Stimulated activated naive CD8-positive, alpha-beta T cell treated with anti-CD3 and anti-CD28 coated beads, Interleukin-15, amount 100 ng/mL, for 72 hours (primary cell): ENCODE measurements around the gene HAAO.

Source experiments
- ATAC-seq: fragments of 150-1000 bp; cut with Tn5 transposase; 2 replicates; pipeline ENCODE4 v1.10.0; 2021; ENCODE audit warnings: mild to moderate bottlenecking, moderate library complexity
- DNase-seq, 2 donors: peaks; one replicate each; pipeline ENCODE4 v3.0.0; 2021 to 2022
- H3K27ac Mint-ChIP-seq, 2 donors: one replicate each; pipeline ENCODE4 v1.8.0; 2022; ENCODE audit warnings: mild to moderate bottlenecking in 2 of 2, mixed read lengths in 2 of 2, moderate library complexity in 2 of 2
- H3K27me3 Mint-ChIP-seq: one replicate; pipeline ENCODE4 v1.8.0; 2022; ENCODE audit warnings: mixed read lengths
- H3K4me1 Mint-ChIP-seq: one replicate; pipeline ENCODE4 v1.8.0; 2022; ENCODE audit warnings: mild to moderate bottlenecking, mixed read lengths
- H3K4me3 Mint-ChIP-seq, 2 donors: one replicate each; pipeline ENCODE4 v1.8.0; 2022; ENCODE audit warnings: mild to moderate bottlenecking in 2 of 2, mixed read lengths in 2 of 2, moderate library complexity in 1 of 2
- H3K9me3 Mint-ChIP-seq, 2 donors: one replicate each; pipeline ENCODE4 v1.8.0; 2022; ENCODE audit warnings: mixed read lengths in 2 of 2

Gene HAAO

DNA sequence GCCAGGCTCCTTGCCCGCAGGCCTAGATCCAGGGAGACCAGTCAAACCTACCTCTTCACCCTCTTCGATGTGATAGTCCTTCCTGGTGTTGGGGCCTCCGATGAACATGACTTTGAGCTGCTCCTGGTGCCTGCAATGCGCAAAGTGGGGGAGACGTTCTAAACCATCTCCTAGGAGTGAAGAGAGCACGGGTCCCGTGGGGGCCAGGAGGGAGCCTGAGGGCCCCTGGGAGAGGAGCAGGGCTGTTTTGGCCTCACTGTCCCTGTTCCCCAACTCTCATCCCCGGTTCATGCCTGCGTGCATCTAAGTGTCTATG is 3.9 kb downstream of the HAAO start:
- DNase-seq: no peak
- ATAC-seq: no peak
- H3K4me1 Mint-ChIP-seq: peaks cover 40% of the 10 kb centered on the region
- H3K27me3 Mint-ChIP-seq: peaks cover 35% of the 10 kb centered on the region
- no peaks in the 10 kb centered on the region for H3K9me3 Mint-ChIP-seq
- H3K4me3 Mint-ChIP-seq: no peak overlapping the region
- H3K27ac Mint-ChIP-seq: peak overlapping the region in 1 of 2 donors; percentile 40

DNA sequence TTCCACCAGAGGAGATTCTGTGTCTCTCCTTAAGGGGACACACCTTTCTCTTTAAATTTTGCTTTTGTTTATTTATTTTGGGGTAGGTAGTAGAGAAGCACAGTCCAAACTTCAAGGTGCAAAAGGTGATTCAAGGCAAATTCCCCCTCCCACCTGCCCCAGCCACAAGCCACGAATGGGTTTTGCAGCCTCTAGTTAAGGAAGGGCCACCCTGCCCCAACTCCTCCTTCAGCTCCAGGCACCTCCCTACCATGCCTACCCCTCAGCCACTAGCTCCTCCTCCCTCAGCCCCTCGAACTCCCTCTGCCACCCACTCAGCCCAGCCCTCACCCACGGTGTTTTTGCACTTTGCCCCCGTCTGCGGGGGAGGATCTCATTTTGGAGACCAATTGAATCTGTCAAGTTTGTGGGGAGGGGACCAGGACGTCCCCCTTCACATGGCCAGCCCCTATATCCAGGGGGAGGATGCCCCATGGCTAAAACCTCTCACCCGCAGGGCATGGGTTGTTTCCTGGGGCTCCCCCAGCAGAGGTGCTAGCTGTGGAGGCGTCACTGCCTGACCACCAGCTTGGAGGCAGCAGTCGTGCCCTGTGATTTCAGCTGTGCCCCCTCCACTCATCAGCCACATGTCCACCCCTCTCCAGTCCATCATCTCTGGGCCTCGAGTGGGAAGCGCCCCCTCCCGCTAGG is 4.5 kb downstream of the HAAO start:
- H3K4me3 Mint-ChIP-seq: peak overlapping the region; percentile 3 to 9
- no peaks in the 10 kb centered on the region for H3K9me3 Mint-ChIP-seq
- H3K27ac Mint-ChIP-seq: no peak overlapping the region
- peak; percentile 64 for ATAC-seq
- peak in 1 of 2 donors; percentile 29 for DNase-seq
- H3K27me3 Mint-ChIP-seq: peaks cover 30% of the 10 kb centered on the region
- peaks cover 35% of the 10 kb centered on the region for H3K4me1 Mint-ChIP-seq

DNA sequence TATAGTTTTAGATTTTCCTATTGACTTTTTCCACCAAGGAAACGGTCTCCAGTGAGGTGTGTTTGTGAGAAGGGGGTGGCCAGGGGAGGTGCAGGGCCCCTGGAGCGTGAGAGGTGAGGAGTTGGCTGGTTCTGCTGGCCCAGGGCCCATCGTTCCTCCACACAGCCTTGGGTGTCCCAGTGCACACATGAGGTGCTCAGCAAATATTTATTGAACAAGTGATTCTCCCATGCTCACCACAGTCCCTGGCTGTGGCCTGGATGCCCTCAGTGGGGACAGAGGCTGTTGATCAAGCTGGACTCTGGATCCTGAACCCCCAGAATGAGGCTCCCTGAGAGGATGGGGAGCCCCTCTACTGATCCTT is 5.0 kb downstream of the HAAO start:
- Mint-ChIP-seq H3K27me3 (peaks cover 29% of the 10 kb centered on the region), H3K27ac (no peak overlapping the region), H3K4me1 (peaks cover 34% of the 10 kb centered on the region), H3K9me3 (no peaks in the 10 kb centered on the region), H3K4me3 (no peak overlapping the region)
- DNase-seq: no peak
- peak; percentile 2 for ATAC-seq

DNA sequence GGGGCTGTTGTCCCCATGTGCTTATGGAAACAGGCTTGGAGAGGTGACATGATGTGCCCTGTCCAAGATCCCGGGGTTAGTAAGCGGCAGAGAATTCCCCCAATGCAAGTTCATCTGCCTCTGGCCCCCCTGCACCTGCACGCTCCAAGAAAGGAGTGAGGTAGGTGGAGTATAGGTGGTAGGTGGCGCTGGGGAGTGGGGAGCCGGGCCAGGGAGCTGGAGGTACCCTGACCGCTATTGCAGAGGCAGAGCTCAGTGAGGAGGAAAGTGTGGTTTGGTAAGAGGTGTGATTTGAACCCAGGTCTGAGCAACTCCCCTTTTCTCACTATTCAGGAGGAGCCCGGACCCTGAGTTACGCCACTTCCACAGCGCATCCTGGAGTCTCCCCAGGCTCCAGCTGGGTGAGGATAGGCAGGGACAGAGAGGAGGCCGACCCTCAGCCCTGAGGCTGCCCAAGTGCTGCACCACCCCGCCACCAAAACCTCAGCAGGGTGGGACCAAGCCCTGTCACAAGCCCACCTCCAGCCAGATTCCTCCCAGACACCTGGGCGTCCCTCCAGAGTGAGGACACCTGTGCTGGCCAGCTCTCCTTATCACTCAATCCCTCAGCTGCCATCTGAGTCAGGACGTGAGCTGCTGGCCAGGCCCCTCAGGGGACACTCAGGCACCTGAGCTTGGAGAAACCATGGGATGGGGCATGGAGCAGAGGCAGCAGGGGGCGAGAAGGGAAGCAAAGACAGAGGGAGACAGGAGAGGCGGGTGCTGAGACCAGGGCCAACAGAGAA is 5.6 kb downstream of the HAAO start:
- no peaks in the 10 kb centered on the region for H3K9me3 Mint-ChIP-seq
- peaks cover 22% of the 10 kb centered on the region for H3K27me3 Mint-ChIP-seq
- H3K4me1 Mint-ChIP-seq: peaks cover 29% of the 10 kb centered on the region
- DNase-seq: no peak
- H3K27ac Mint-ChIP-seq: peak overlapping the region in 1 of 2 donors; percentile 43
- H3K4me3 Mint-ChIP-seq: no peak overlapping the region
- no peak for ATAC-seq

DNA sequence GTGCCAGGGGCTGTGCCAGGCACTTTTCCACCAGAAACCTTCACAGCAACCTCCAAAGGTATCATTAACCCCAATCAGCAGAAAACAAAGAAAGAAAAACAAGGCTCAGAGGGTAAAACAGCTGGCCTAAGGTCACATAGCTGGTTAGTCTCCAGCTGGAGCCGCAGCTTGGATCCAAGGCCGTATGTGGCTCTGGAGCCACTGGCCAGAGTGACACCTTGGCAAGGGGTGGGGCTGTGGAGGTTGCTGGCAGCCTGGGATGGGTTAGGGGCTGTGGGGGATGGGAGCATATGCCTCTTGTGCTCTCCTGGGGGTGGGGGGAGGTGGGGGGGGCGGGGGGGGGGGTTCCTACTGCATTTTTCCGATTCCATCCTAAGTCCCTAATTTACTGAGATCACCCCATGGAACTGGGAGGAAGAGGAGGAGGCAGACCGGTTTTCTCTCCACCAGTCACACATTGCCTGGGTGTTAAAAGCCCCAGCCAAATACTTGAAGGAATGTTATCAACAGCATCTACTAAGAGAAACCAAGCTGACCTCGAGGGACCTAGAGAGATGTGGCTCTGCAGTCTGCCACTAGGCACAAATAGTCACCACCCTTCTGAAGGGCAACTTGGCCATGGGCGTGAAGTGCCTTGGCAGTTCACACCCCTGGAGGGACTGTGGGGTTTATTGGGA is 8.0 kb downstream of the HAAO start:
- DNase-seq: no peak
- H3K4me3 Mint-ChIP-seq: no peak overlapping the region
- no peaks in the 10 kb centered on the region for H3K9me3 Mint-ChIP-seq
- no peak overlapping the region for H3K27ac Mint-ChIP-seq
- H3K4me1 Mint-ChIP-seq: peaks cover 20% of the 10 kb centered on the region
- no peak for ATAC-seq
- no peaks in the 10 kb centered on the region for H3K27me3 Mint-ChIP-seq

DNA sequence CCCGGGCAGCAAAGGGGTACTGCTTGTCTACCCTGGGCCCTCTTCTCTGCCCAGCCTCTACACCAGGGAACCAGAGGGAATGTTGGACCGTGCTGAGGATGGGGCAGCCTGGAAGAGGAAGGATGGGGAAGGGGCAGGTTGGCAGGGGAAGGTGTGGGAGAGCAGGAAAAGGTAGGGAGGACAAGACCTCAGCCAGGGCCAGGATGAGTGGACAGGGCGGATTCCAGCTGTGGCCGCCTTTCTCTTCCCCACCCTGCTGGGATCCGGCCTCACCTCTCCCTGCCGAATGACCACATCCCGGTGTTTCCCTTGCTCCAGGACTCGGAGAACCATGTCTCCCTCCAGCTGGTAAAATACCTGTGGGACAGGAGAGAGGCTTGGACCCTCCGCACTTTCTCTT is 8.9 kb downstream of the HAAO start:
- ATAC-seq (no peak), DNase-seq (no peak)
- H3K27ac Mint-ChIP-seq: no peak overlapping the region
- H3K9me3 Mint-ChIP-seq: no peaks in the 10 kb centered on the region
- no peak overlapping the region for H3K4me3 Mint-ChIP-seq
- no peaks in the 10 kb centered on the region for H3K27me3 Mint-ChIP-seq
- peaks cover 18% of the 10 kb centered on the region for H3K4me1 Mint-ChIP-seq

DNA sequence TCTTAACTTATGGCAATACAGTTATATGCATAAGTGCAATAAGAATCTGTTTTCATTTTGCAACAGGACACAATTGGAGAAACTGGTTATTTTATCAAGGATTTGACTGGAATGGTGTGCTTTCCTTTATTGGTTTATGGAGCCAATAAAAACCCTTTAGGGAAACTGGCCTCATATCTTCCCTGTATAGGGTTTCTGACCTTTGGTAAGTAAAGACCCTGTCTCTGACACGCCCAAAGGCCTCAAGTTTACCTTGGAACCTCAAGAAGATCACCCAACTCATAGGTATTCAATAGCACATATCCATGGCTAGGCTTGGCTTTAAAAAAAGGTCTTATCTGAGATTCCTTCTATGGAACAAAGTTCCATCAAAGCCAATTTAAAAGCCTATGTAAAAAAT is 11.2 kb downstream of the HAAO start:
- Mint-ChIP-seq H3K4me1 (peaks cover 11% of the 10 kb centered on the region), H3K27me3 (no peaks in the 10 kb centered on the region), H3K4me3 (no peak overlapping the region), H3K9me3 (peaks cover 8 to 9% of the 10 kb centered on the region in 2 donors), H3K27ac (no peak overlapping the region)
- ATAC-seq (no peak), DNase-seq (no peak)

DNA sequence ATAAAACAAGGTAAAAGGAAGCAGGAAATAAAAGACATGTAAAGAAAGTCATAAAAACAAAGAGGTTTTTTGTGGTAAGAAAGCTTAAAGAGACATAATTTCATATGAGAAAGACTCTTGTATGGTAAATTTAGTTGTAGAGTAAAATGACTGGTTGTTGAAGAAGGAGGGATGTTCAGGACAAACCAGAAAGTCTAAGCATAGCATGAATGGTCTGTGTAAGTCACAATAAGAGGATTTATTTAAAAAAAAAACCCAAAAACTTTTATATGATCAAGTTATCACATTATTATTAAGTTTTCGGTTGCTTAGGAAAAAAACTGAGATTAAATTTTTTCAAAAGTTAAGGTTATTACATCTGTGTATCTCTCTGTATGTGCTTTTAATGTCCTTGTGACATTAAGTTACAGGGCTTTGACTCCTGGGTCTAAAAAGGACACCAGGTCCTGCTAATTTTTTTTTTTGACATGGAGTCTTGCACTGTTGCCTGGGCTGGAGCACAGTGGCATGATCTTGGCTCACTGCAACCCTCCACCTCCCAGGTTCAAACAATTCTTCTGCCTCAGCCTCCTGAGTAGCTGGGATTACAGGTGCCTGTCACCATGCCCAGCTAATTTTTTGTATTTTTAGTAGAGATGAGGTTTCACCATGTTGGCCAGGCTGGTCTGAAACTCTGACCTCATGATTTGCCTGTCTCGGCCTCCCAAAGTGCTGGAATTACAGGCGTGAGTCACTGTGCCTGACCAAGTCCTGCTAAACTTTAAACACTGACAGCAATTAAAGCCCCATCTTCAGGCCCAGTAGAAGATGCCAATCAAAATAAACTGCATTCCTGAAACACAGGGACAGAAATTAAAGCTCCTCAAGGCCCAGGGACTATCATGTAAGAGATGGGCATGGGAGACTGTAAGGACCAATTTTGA is 14.2 kb downstream of the HAAO start:
- ATAC-seq (no peak), DNase-seq (no peak)
- Mint-ChIP-seq H3K4me1 (peaks cover 35% of the 10 kb centered on the region), H3K27ac (no peak overlapping the region), H3K4me3 (no peak overlapping the region), H3K9me3 (peaks cover 8 to 9% of the 10 kb centered on the region in 2 donors), H3K27me3 (no peaks in the 10 kb centered on the region)

DNA sequence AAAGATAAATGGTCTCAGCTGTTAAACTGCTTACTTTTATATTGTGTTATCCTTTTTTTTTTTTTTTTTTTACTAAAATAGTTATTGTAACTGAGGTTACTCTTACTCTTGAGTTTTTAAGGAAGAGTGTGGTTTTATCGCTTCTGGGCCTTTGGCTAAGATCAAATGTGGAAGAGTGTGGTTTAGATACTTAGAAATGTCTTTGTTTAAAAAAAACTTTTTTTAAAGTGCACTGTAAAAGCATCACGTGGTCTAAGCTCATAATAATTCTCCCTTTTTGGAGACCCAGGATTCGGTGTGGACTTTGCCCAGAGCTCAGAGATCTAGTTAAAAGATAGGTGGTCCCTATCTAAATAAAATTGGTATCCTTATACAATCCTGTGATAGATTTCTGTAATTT is 16.6 kb downstream of the HAAO start:
- Mint-ChIP-seq H3K4me1 (peaks cover 35% of the 10 kb centered on the region), H3K9me3 (peaks cover 8 to 9% of the 10 kb centered on the region in 2 donors), H3K27ac (peak overlapping the region in 1 of 2 donors; percentile 65), H3K27me3 (no peaks in the 10 kb centered on the region), H3K4me3 (peak overlapping the region; percentile 46 to 53)
- ATAC-seq (no peak), DNase-seq (no peak)

DNA sequence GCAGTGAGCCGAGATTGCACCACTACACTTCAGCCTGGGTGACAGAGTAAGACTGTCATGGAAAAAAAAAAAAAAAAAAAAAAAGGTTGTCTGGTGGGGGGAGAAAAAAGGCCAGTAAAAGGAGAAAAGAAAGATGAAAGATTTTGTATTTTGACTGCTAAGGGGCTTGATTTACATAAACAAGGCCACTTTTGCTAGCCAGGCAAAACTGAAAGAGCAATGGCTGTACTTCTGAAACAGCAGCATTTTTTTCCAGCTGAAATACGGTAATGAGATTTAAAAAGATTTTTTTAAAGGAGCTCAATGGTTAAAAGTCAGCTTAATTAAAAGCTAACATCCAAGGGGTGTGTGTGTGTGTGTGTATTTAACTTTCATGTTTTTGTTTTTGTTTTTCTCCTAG is 17.2 kb downstream of the HAAO start:
- no peaks in the 10 kb centered on the region for H3K27me3 Mint-ChIP-seq
- H3K9me3 Mint-ChIP-seq: peaks cover 8 to 9% of the 10 kb centered on the region in 2 donors
- DNase-seq (no peak), ATAC-seq (no peak)
- peak overlapping the region in 1 of 2 donors; percentile 37 for H3K27ac Mint-ChIP-seq
- H3K4me1 Mint-ChIP-seq: peaks cover 35% of the 10 kb centered on the region
- peak overlapping the region; percentile 46 to 53 for H3K4me3 Mint-ChIP-seq

DNA sequence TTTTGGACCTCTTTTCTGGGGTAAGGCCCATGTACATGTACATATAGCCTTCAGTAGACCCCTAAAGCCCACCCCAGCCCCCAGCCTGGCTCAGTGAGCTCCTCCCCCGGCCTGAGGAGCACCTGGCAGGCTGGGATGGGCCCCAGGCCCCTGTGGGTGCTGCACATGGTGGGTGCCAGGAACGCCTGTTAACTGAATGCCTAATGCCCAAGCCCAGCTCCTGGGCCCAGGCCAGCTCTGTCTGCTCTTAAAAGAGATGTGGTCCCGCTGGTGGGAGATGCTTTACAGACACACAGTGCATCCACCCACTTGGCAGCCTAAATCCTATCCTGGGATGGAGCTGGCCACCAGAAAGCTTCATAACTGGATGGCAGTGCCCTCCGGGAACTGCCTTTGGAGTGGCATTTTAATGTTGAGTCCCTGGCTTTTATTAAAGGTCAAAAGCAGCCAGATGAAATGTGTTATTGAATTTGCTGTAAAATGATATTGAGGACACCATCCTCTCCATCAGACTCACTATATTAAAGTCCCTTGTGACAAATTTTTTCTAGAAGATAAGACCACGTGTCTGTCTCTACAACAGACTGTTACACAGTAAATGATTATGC is 20.7 kb downstream of the HAAO start:
- Mint-ChIP-seq H3K27ac (no peak overlapping the region), H3K4me1 (peaks cover 29% of the 10 kb centered on the region), H3K9me3 (no peaks in the 10 kb centered on the region)

DNA sequence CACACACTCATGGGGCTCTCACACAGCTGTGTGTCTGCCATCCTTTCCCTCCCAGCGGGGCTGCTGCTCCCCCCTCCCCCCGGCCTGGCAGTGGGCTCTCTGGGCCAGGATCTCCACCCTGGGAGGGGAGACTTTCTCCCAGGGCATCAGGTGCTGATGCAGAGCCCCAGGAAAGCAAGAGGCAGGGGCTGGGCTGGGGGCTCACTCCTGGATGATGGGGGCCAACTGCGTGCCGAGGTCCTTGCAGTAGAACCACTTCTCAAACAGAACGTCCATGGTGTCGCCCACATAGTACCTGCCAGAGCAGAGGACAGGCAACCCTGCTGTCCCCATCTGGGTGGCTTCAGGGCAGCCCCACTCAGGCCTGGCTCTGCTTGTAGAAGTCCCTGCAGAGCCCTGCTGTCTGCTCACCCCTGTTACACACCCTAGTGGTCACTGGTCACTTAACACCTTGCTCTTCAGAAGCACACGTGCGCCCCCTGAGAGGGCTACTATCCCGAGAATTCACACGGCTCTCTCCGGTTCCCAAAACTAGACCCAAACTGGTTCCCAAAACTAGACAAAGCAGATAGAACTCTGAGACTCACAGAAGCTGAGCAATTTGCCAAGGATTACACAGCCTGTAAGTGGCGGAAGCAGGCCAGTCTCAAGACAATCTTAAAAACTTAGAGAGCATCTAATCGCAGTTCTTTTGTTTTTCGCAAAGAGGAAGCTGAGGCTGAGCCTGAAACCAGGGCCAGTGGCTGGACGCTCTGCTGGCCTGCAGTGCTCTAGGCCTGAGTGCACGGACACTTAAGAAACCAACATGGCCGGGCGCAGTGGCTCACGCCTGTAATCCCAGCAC is 21.9 kb downstream of the HAAO start:
- ATAC-seq (peak; percentile 59), DNase-seq (no peak)
- Mint-ChIP-seq H3K27me3 (no peaks in the 10 kb centered on the region), H3K4me1 (peaks cover 17% of the 10 kb centered on the region), H3K27ac (no peak overlapping the region), H3K4me3 (no peak overlapping the region), H3K9me3 (no peaks in the 10 kb centered on the region)

More for the DNA sequence above, 20.7 kb downstream of the HAAO start:
- ATAC-seq: no peak
- Mint-ChIP-seq H3K4me3 (no peak overlapping the region), H3K27me3 (no peaks in the 10 kb centered on the region)
- DNase-seq: no peak

DNA sequence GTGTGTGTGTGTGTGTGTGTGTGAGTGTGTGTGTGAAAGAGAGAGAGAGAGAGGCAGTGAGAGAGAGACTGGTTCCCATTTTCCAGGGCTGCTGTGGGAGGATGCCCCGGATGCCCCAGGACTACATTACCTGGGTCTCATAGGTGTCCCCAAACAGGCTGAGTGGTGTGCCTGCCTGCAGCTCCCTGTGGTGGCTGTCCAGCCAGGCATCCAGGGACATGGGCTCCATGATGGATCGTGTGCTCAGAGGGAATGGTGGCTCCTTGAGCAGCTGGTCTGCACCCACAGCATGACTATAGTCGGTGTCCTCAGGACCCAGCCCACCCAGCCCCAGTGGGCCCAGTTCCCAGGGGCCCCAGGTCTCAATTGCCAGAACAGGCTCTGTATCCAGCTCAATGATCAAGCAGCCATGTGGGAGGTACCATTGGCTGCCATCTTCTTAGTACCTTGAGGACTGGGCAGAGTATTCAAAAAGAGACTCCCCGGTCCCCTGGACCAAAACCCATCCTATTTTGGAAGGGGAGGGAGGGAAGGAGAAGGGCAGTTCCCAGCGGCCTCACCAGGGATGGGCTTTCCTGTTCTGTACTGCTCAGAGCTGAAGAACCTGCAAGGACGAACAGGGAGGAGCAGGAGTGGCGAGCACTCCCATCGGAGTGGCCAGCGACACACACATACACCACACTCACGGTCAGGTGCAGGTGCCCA is 22.6 kb downstream of the HAAO start:
- Mint-ChIP-seq H3K27ac (no peak overlapping the region), H3K4me1 (peaks cover 10% of the 10 kb centered on the region), H3K9me3 (no peaks in the 10 kb centered on the region), H3K27me3 (no peaks in the 10 kb centered on the region), H3K4me3 (no peak overlapping the region)
- ATAC-seq (peak; percentile 9), DNase-seq (no peak)
